Panc1 (cell line): Measurements from ENCODE around the gene REV3L. TPM values are rescaled to one million over a fixed set of nuclear protein-coding genes. Genes with fewer than 3 reads are reported as not detected.

ENCODE experiments used
- ATAC-seq: fragments of 200-7000 bp; cut with Tn5 transposase; 2 replicates; pipeline ENCODE4 v1.9.1; 2020; ENCODE audit warnings: mild to moderate bottlenecking, moderate library complexity
- BruUV-seq: library from RNA; stranded (reverse); fragments of 400-500 nt; replicated peaks from 2 replicates; lab custom pipeline; 2021; lab: Mats Ljungman, UMichigan
- CTCF ChIA-PET: fragments of 300-600 bp; sonication (Branson Sonifier 250); formaldehyde crosslinking; loops from one replicate; lab custom pipeline; 2022; ENCODE audit warnings: antibody characterized with exemption; lab: Charles Lee
- POLR2A ChIA-PET: fragments of 300-600 bp; sonication (Branson Sonifier 250); formaldehyde crosslinking; loops from one replicate; lab custom pipeline; 2022; ENCODE audit warnings: antibody characterized with exemption; lab: Charles Lee
- DNase-seq: peaks from one replicate; pipeline ENCODE4 v3.0.0-alpha.2; 2010; ENCODE audit warnings: low read depth, low spot score
- H3K27ac ChIP-seq: 2 replicates; pipeline ENCODE4 v1.5.1; 2011; ENCODE audit warnings: mild to moderate bottlenecking, low read length, inconsistent platforms
- H3K27me3 ChIP-seq: fragments of 200-500 bp; sonication (Bioruptor generic); 2 replicates; pipeline ENCODE4 v1.6.0; 2014; ENCODE audit warnings: low read length, inconsistent platforms; ENCODE audit not compliant: control insufficient read depth, insufficient read depth
- H3K36me3 ChIP-seq: fragments of 200-500 bp; sonication (Bioruptor generic); 2 replicates; pipeline ENCODE4 v1.5.1; 2014; ENCODE audit warnings: inconsistent platforms, mild to moderate bottlenecking, low read length, moderate library complexity; ENCODE audit not compliant: control insufficient read depth, insufficient read depth
- H3K4me1 ChIP-seq: 2 replicates; pipeline ENCODE4 v1.5.1; 2011; ENCODE audit warnings: inconsistent platforms, mild to moderate bottlenecking, low read length, moderate library complexity; ENCODE audit not compliant: control insufficient read depth, insufficient read depth
- H3K4me3 ChIP-seq, 2 experiments: 2 replicates each; pipeline ENCODE4 v1.5.1; 2011 to 2012; ENCODE audit warnings: low read depth in 2 of 2, low read length in 2 of 2, mild to moderate bottlenecking in 2 of 2, inconsistent platforms in 1 of 2, moderate library complexity in 1 of 2
- H3K9me3 ChIP-seq: fragments of 200-500 bp; sonication (Bioruptor generic); 2 replicates; pipeline ENCODE4 v1.5.1; 2014; ENCODE audit warnings: low read depth, mild to moderate bottlenecking, inconsistent platforms, low read length, moderate library complexity; ENCODE audit not compliant: control insufficient read depth, insufficient read depth
- CTCF ChIP-seq: fragments of 450-650 bp; IDR thresholded peaks from 2 replicates; pipeline ENCODE4 v1.5.1; 2017; ENCODE audit warnings: mild to moderate bottlenecking
- POLR2AphosphoS5 ChIP-seq: IDR thresholded peaks from 2 replicates; pipeline ENCODE4 v1.6.1; 2012; ENCODE audit warnings: mild to moderate bottlenecking, low read depth, low read length, moderate library complexity
- REST ChIP-seq, 2 experiments: IDR thresholded peaks; 2 replicates each; pipeline ENCODE4 v1.6.1; 2011 to 2012; ENCODE audit warnings: low read depth in 2 of 2, control low read depth in 1 of 2, low read length in 1 of 2, mild to moderate bottlenecking in 1 of 2, moderate library complexity in 1 of 2; ENCODE audit not compliant: insufficient read depth in 1 of 2
- SIN3A ChIP-seq: IDR thresholded peaks from 2 replicates; pipeline ENCODE4 v1.6.1; 2012; ENCODE audit warnings: low read depth, mild to moderate bottlenecking, low read length, moderate library complexity, borderline replicate concordance; ENCODE audit not compliant: insufficient read depth
- TCF7L2 ChIP-seq: IDR thresholded peaks from 2 replicates; pipeline ENCODE4 v1.6.1; 2011; ENCODE audit warnings: mild to moderate bottlenecking, low read depth, low read length, inconsistent platforms
- in situ Hi-C: cut with HindIII; loops from 2 replicates; pipeline ENCODE4 v1.10.0; 2016; ENCODE audit warnings: low sequenced_read_pairs, low pct_unique_long_range_greater_than_20kb
- intact Hi-C: fragments of 100-400 bp; cut with micrococcal nuclease; formaldehyde crosslinking; loops from one replicate; pipeline ENCODE4 v1.10.0; 2022; ENCODE audit not compliant: unreplicated experiment
- total RNA-seq: library from RNA; stranded (reverse); gene quantifications from one replicate; pipeline ENCODE4 v1.2.1, GENCODE V29; 2021; ENCODE audit not compliant: unreplicated experiment

REV3L gene
- total RNA-seq, 1 experiment from 2014 or later, result 44.8 TPM

GRCh38 chr6:111406200-111406721, 76.8 kb downstream of the REV3L start:
- in situ Hi-C loops, result no loop called here
- ChIA-PET POLR2A (no interaction called here), CTCF (no interaction called here)
- DNase-seq (no peak), ATAC-seq (peak; percentile 12; the same call in 1 of the 2 replicates)
- H3K36me3 ChIP-seq, result peaks cover 10% of the 10 kb centered on the region
- H3K9me3 ChIP-seq, result no peaks in the 10 kb centered on the region
- no peak overlapping the region for H3K27ac ChIP-seq
- no TSS peak for BruUV-seq
- H3K27me3 ChIP-seq, result no peaks in the 10 kb centered on the region
- H3K4me3 ChIP-seq, result no peak overlapping the region
- TF ChIP-seq CTCF (no peak), REST (IDR thresholded peaks at IDR 0.05; ENCODE audit: insufficient read depth in 1 of 2, low read depth in 2 of 2, low read length in 1 of 2) (no peak), SIN3A (no peak), POLR2AphosphoS5 (no peak), TCF7L2 (no peak)
- no peaks in the 10 kb centered on the region for H3K4me1 ChIP-seq
- intact Hi-C loops, result loop anchor here (10.0 kb wide), 1 partner anchor 731 kb away; no protein-coding TSS in a partner anchor

DNA sequence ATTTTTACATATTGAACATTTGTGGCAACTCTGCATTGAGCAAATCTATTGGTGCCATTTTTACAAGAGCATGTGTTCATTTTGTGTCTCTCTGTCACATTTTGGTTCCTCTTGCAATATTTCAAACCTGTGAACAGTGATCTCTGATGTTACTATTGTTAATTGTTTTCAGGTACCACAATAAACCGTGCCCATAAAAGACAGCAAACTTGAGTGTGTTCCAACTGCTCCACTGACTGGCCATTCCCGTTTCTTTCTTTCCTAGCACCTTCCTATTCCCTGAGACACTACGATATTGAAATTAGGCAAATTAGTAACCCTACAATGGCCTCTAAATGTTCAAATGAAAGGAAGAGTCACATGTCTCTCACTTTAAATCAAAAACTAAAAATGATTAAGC, 79.6 kb downstream of the REV3L start:
- CTCF ChIA-PET, result no interaction called here

More for the DNA sequence above, 79.6 kb downstream of the REV3L start:
- no peaks in the 10 kb centered on the region for H3K4me1 ChIP-seq
- no peaks in the 10 kb centered on the region for H3K9me3 ChIP-seq
- no TSS peak for BruUV-seq
- DNase-seq (no peak), ATAC-seq (no peak)
- no peak for TF ChIP-seq CTCF
- TF ChIP-seq SIN3A, result no peak
- no peak for TF ChIP-seq REST (IDR thresholded peaks at IDR 0.05; ENCODE audit: insufficient read depth in 1 of 2, low read depth in 2 of 2, low read length in 1 of 2)
- TF ChIP-seq TCF7L2, result no peak
- no peak for TF ChIP-seq POLR2AphosphoS5
- H3K27me3 ChIP-seq, result no peaks in the 10 kb centered on the region
- POLR2A ChIA-PET, result interaction anchor here (0.6 kb wide), 1 partner anchor 14 kb away, joined by 15 read pairs; no protein-coding TSS in a partner anchor
- peaks cover 7% of the 10 kb centered on the region for H3K36me3 ChIP-seq
- H3K4me3 ChIP-seq, result no peak overlapping the region
- H3K27ac ChIP-seq, result no peak overlapping the region
- intact Hi-C loops, result loop anchor here (10.0 kb wide), 1 partner anchor 729 kb away; no protein-coding TSS in a partner anchor
- in situ Hi-C loops, result no loop called here
